ENCODE data around the gene KANTR.
"Not testable (repeated sequence)": the region's sequence is repeated elsewhere in the genome, so short reads cannot be mapped to it uniquely, and the experiment has no call there.

GRCh38 chrX:53164566-53164965 is 70.6 kb downstream of the KANTR start:
- TF ChIP-seq CTCF (IDR thresholded peaks at IDR 0.05); ZFX (IDR thresholded peaks at IDR 0.05; ENCODE audit: borderline replicate concordance): not testable (repeated sequence)
